ENCODE results near the gene NME7. TPM values are rescaled to one million over a fixed set of nuclear protein-coding genes. Genes with fewer than 3 reads are reported as not detected.

The NME7 gene
- total RNA-seq, 1 donor from 2014 or later = 23.6 TPM

GRCh38 chr1:169146576-169147214 lies 220.9 kb downstream of the NME7 start:
- H3K9me3 ChIP-seq = no peaks in the 10 kb centered on the region
- DNase-seq (ENCODE audit: extremely low spot score in 2 of 2) = no peak
- H3K36me3 ChIP-seq = no peaks in the 10 kb centered on the region
- no peaks in the 10 kb centered on the region for H3K4me1 ChIP-seq
- intact Hi-C loops (cut with DNase I) = no loop called here
- TF ChIP-seq POLR2A (IDR thresholded peaks at IDR 0.05) = no peak
- H3K27me3 ChIP-seq = no peaks in the 10 kb centered on the region
- no peak overlapping the region for H3K27ac ChIP-seq
- no peak overlapping the region for H3K4me3 ChIP-seq

DNA sequence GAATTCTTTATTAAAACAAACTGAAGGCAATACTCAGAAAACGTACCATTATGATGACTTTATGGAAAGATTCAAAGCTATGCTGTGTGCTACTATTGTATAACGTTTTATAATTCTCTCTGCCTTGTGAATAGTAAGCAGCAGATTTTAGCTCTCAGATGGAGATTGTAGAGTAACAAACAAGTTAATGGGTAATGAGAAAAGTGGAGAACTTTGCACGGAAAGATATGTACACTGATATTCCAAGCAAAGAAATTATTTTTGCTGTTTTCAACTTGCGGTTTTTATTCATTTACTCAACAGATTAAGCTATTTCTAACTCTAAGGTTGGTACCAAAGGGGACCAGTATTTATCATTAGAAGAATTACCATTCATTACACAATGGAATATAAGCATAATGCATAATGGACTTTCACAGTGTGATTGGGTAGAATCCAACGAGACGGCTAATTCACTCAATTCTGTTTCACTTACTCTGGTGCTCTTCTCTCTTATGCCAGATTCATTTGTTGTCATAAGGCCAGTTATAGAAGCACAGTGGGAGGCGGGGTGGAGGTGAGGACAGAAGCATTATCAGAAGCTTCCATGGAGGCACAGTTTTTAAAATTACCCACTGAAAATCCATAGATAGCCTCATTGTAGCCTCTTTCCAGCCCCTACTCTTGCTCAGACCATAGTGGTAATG lies 222.5 kb downstream of the NME7 start:
- Histone ChIP-seq H3K27me3 (no peaks in the 10 kb centered on the region), H3K27ac (no peak overlapping the region), H3K9me3 (no peaks in the 10 kb centered on the region), H3K4me1 (no peaks in the 10 kb centered on the region), H3K36me3 (no peaks in the 10 kb centered on the region), H3K4me3 (no peak overlapping the region)
- no peak for DNase-seq (ENCODE audit: extremely low spot score in 2 of 2)
- intact Hi-C loops (cut with DNase I) = no loop called here
- no peak for TF ChIP-seq POLR2A (IDR thresholded peaks at IDR 0.05)
- no peak for TF ChIP-seq POLR2AphosphoS5 (IDR thresholded peaks at IDR 0.05; ENCODE audit: insufficient read depth in 1 of 2, low read depth in 1 of 2)
- TF ChIP-seq CTCF (IDR thresholded peaks at IDR 0.05) = no peak

- Histone ChIP-seq H3K36me3 (no peaks in the 10 kb centered on the region), H3K27me3 (no peaks in the 10 kb centered on the region), H3K4me3 (no peak overlapping the region), H3K27ac (no peak overlapping the region), H3K4me1 (no peaks in the 10 kb centered on the region), H3K9me3 (no peaks in the 10 kb centered on the region)
- TF ChIP-seq POLR2A (IDR thresholded peaks at IDR 0.05) (no peak), POLR2AphosphoS5 (IDR thresholded peaks at IDR 0.05; ENCODE audit: insufficient read depth in 1 of 2, low read depth in 1 of 2) (no peak), CTCF (IDR thresholded peaks at IDR 0.05) (no peak)
- intact Hi-C loops (cut with DNase I) = no loop called here
- no peak for DNase-seq (ENCODE audit: extremely low spot score in 2 of 2)
Measured at GRCh38 chr1:169143984-169144383, 223.6 kb downstream of the NME7 start.

GRCh38 chr1:169143346-169143745 lies 224.3 kb downstream of the NME7 start:
- no peaks in the 10 kb centered on the region for H3K36me3 ChIP-seq
- no peaks in the 10 kb centered on the region for H3K27me3 ChIP-seq
- DNase-seq (ENCODE audit: extremely low spot score in 2 of 2) = no peak
- H3K9me3 ChIP-seq = no peaks in the 10 kb centered on the region
- H3K4me1 ChIP-seq = no peaks in the 10 kb centered on the region
- H3K27ac ChIP-seq = no peak overlapping the region
- intact Hi-C loops (cut with DNase I) = no loop called here
- no peak for TF ChIP-seq CTCF (IDR thresholded peaks at IDR 0.05)
- no peak for TF ChIP-seq POLR2A (IDR thresholded peaks at IDR 0.05)
- no peak for TF ChIP-seq POLR2AphosphoS5 (IDR thresholded peaks at IDR 0.05; ENCODE audit: insufficient read depth in 1 of 2, low read depth in 1 of 2)
- no peak overlapping the region for H3K4me3 ChIP-seq

DNA sequence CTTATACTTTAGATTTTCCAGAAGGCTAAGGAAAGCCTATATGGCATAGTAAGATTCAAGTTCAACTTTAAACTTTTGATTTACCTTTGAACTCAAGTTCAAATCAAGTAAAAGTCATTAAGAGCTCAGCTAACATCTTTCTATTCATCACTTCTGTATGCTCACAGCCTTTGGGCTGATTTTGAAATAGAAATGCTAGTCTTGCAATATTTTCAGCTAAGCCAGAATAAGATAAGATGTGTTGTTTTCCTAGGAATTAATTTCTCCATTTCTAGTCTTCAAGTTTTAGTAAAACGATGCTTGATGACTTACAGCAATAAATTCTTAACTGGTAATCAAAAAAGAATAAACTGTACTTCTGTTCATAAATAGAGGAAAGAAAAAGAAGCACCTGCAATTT lies 225.5 kb downstream of the NME7 start:
- no peaks in the 10 kb centered on the region for H3K27me3 ChIP-seq
- no peaks in the 10 kb centered on the region for H3K4me1 ChIP-seq
- TF ChIP-seq POLR2A (IDR thresholded peaks at IDR 0.05) (no peak), POLR2AphosphoS5 (IDR thresholded peaks at IDR 0.05; ENCODE audit: insufficient read depth in 1 of 2, low read depth in 1 of 2) (no peak), CTCF (IDR thresholded peaks at IDR 0.05) (no peak)
- no peaks in the 10 kb centered on the region for H3K36me3 ChIP-seq
- no peak overlapping the region for H3K4me3 ChIP-seq
- intact Hi-C loops (cut with DNase I) = no loop called here
- H3K9me3 ChIP-seq = no peaks in the 10 kb centered on the region
- no peak for DNase-seq (ENCODE audit: extremely low spot score in 2 of 2)
- H3K27ac ChIP-seq = no peak overlapping the region

Data from vagina (tissue), 2 donors.